Neural progenitor cell (in vitro differentiated cells): ENCODE measurements around the gene FLT3. TPM values are rescaled to one million over a fixed set of nuclear protein-coding genes. Genes with fewer than 3 reads are reported as not detected.
"Not testable (repeated sequence)": the region's sequence is repeated elsewhere in the genome, so short reads cannot be mapped to it uniquely, and the experiment has no call there.

Experiments used
- DNase-seq: peaks from one replicate; pipeline ENCODE4 v3.0.0-alpha.2; 2016; ENCODE audit warnings: low spot score
- H2AFZ ChIP-seq: fragments of 200-600 bp; sonication (generic); replicated peaks from 2 replicates; pipeline ENCODE4 v1.6.1; 2016; ENCODE audit warnings: antibody characterized with exemption
- H3F3A ChIP-seq: fragments of 200-600 bp; sonication (generic); 2 replicates; pipeline ENCODE4 v1.6.1; 2016; ENCODE audit warnings: antibody characterized with exemption, low read depth
- H3K27ac ChIP-seq: fragments of 200-600 bp; sonication (generic); 2 replicates; pipeline ENCODE4 v1.5.1; 2016; ENCODE audit warnings: mild to moderate bottlenecking
- H3K27me3 ChIP-seq: fragments of 200-600 bp; sonication (generic); 2 replicates; pipeline ENCODE4 v1.6.1; 2016; ENCODE audit warnings: mild to moderate bottlenecking, moderate library complexity
- H3K36me3 ChIP-seq: fragments of 200-600 bp; sonication (generic); 2 replicates; pipeline ENCODE4 v1.5.1; 2016
- H3K4me1 ChIP-seq: fragments of 200-600 bp; sonication (generic); 2 replicates; pipeline ENCODE4 v1.6.1; 2016; ENCODE audit warnings: mixed run types
- H3K4me2 ChIP-seq: fragments of 200-600 bp; sonication (generic); 2 replicates; pipeline ENCODE4 v1.6.1; 2016
- H3K4me3 ChIP-seq: fragments of 200-600 bp; sonication (generic); 2 replicates; pipeline ENCODE4 v1.5.1; 2016
- H3K79me2 ChIP-seq: fragments of 200-600 bp; sonication (generic); 2 replicates; pipeline ENCODE4 v1.6.1; 2016; ENCODE audit warnings: low read depth
- H3K9ac ChIP-seq: fragments of 200-600 bp; sonication (generic); 2 replicates; pipeline ENCODE4 v1.6.1; 2016
- H3K9me3 ChIP-seq: fragments of 200-600 bp; sonication (generic); 2 replicates; pipeline ENCODE4 v1.5.1; 2016; ENCODE audit warnings: low read depth
- H4K20me1 ChIP-seq: fragments of 200-600 bp; sonication (generic); 2 replicates; pipeline ENCODE4 v1.6.1; 2016; ENCODE audit warnings: low read depth
- H3K27ac Mint-ChIP-seq: 3 replicates; pipeline ENCODE4 v1.8.0; 2021; ENCODE audit warnings: mixed read lengths
- H3K27me3 Mint-ChIP-seq: 2 replicates; pipeline ENCODE4 v1.8.0; 2022; ENCODE audit warnings: low read depth, mild to moderate bottlenecking, inconsistent platforms, moderate library complexity, mixed read lengths; ENCODE audit not compliant: insufficient read depth
- H3K36me3 Mint-ChIP-seq: 3 replicates; pipeline ENCODE4 v1.8.0; 2021; ENCODE audit warnings: mixed read lengths
- H3K4me1 Mint-ChIP-seq: 3 replicates; pipeline ENCODE4 v1.8.0; 2021; ENCODE audit warnings: mixed read lengths
- H3K4me3 Mint-ChIP-seq: 3 replicates; pipeline ENCODE4 v1.8.0; 2021; ENCODE audit warnings: mild to moderate bottlenecking, moderate library complexity, mixed read lengths
- H3K9me3 Mint-ChIP-seq: 3 replicates; pipeline ENCODE4 v1.8.0; 2020; ENCODE audit warnings: mixed read lengths
- EZH2 ChIP-seq: fragments of 200-600 bp; sonication (generic); IDR thresholded peaks from 2 replicates; pipeline ENCODE4 v1.6.1; 2017; ENCODE audit warnings: antibody characterized with exemption, mild to moderate bottlenecking, moderate library complexity
- EZH2phosphoT487 ChIP-seq: fragments of 200-600 bp; sonication (generic); IDR thresholded peaks from 2 replicates; pipeline ENCODE4 v1.6.1; 2017; ENCODE audit warnings: antibody characterized with exemption
- total RNA-seq: library from RNA; depleted of rRNA; stranded (reverse); fragments of >200 nt; gene quantifications from 2 replicates; pipeline ENCODE4 v1.2.3, GENCODE V29; 2015; ENCODE audit warnings: low replicate concordance
- TF ChIP-seq, protein P1 (sequence below): fragments of 200-600 bp; sonication (generic); IDR thresholded peaks from 2 replicates; pipeline ENCODE4 v1.5.1; 2017; ENCODE audit warnings: antibody characterized with exemption, mild to moderate bottlenecking

FLT3 gene
- total RNA-seq, 1 donor from 2014 or later: 0.58 TPM

DNA sequence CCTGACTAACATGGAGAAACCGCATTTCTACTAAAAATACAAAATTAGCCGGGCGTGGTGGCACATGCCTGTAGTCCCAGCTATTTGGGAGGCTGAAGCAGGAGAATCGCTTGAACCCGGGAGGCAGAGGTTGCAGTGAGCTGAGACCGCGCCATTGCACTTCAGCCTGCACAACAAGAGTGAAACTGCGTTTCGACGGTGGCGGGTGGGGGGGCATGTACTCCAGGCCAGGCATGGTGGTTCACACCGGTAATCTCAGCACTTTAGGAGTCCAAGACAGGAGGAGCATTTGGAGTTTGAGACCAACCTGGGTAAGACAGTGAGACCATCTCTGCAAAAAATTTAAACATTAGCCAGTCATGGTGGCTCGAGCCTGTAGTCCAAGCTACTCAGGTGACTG, 136.2 kb downstream of the FLT3 start:
- H3K27me3 Mint-ChIP-seq: peaks cover 84% of the 10 kb centered on the region
- not testable (repeated sequence) for H3K79me2 ChIP-seq, H3K27ac Mint-ChIP-seq, H3K4me3 ChIP-seq, H3K4me2 ChIP-seq, H3K27ac ChIP-seq, H3K9me3 ChIP-seq, H3K4me3 Mint-ChIP-seq, DNase-seq, H3K36me3 Mint-ChIP-seq, H3K36me3 ChIP-seq, H3K9ac ChIP-seq, H3K9me3 Mint-ChIP-seq, H2AFZ ChIP-seq
- H4K20me1 ChIP-seq: peaks cover 99% of the 10 kb centered on the region
- peak; percentile 36 for TF ChIP-seq EZH2
- peaks cover 29% of the 10 kb centered on the region for H3K4me1 Mint-ChIP-seq
- H3K27me3 ChIP-seq: peaks cover 100% of the 10 kb centered on the region
- peaks cover 34% of the 10 kb centered on the region for H3F3A ChIP-seq
- H3K4me1 ChIP-seq: peaks cover 24% of the 10 kb centered on the region

DNA sequence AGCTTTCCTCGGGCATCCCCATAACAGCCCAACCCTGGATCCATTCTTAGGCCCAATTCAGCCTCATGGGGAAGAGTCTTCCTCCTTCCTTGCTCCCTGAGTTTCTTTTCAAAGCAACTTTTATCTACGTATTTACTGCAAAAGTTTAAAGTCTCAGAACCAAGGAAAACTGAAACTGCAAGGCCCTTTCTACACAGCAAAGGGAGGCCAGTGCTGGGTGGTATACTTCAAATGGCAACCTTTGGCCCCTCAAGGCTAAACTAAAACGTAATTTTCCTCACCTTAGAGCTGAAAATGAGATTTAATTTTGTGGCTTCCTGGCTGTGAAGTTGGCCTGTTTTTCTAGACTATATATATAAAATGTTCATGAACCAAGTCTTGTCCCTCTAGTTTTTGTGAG, 136.9 kb downstream of the FLT3 start:
- TF ChIP-seq EZH2 (peak; percentile 60), EZH2phosphoT487 (peak; percentile 17)
- TF ChIP-seq, protein P1, sequence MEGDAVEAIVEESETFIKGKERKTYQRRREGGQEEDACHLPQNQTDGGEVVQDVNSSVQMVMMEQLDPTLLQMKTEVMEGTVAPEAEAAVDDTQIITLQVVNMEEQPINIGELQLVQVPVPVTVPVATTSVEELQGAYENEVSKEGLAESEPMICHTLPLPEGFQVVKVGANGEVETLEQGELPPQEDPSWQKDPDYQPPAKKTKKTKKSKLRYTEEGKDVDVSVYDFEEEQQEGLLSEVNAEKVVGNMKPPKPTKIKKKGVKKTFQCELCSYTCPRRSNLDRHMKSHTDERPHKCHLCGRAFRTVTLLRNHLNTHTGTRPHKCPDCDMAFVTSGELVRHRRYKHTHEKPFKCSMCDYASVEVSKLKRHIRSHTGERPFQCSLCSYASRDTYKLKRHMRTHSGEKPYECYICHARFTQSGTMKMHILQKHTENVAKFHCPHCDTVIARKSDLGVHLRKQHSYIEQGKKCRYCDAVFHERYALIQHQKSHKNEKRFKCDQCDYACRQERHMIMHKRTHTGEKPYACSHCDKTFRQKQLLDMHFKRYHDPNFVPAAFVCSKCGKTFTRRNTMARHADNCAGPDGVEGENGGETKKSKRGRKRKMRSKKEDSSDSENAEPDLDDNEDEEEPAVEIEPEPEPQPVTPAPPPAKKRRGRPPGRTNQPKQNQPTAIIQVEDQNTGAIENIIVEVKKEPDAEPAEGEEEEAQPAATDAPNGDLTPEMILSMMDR: no peak
- Histone ChIP-seq H3K4me1 (peaks cover 19% of the 10 kb centered on the region), H3F3A (peaks cover 33% of the 10 kb centered on the region), H2AFZ (no peak overlapping the region), H3K9ac (no peak overlapping the region), H3K9me3 (no peaks in the 10 kb centered on the region), H4K20me1 (peaks cover 99% of the 10 kb centered on the region), H3K4me3 (no peak overlapping the region), H3K27ac (no peak overlapping the region), H3K36me3 (no peaks in the 10 kb centered on the region), H3K79me2 (no peaks in the 10 kb centered on the region), H3K4me2 (no peak overlapping the region), H3K27me3 (peaks cover 100% of the 10 kb centered on the region)
- no peak overlapping the region for H3K4me3 Mint-ChIP-seq
- DNase-seq: no peak
- no peaks in the 10 kb centered on the region for H3K36me3 Mint-ChIP-seq
- H3K27me3 Mint-ChIP-seq: peaks cover 89% of the 10 kb centered on the region
- H3K9me3 Mint-ChIP-seq: no peaks in the 10 kb centered on the region
- H3K4me1 Mint-ChIP-seq: peaks cover 27% of the 10 kb centered on the region
- no peak overlapping the region for H3K27ac Mint-ChIP-seq

DNA sequence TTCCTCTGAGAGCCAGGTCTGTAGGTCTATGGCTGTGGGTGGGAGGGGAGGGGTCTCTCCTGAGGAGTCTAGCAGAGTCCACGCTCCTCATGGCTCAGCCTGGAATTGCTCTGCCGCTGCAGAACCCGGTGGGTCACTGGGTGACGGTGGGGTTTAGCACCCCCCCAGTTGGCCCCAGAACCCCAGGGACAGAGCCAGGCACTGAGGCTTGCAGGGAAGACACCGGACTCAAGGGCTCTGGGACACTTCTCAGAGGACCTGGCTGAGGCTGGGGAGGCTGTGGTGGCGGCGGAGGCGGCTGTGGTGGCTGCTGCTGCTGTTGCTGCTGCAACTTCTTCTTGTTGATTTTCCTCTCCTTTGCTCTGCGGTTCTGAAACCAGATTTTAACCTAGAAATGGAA, 137.4 kb downstream of the FLT3 start:
- no peak overlapping the region for H3K27ac ChIP-seq
- no peak for DNase-seq
- H3K27me3 Mint-ChIP-seq: peaks cover 93% of the 10 kb centered on the region
- H4K20me1 ChIP-seq: peaks cover 99% of the 10 kb centered on the region
- peaks cover 27% of the 10 kb centered on the region for H3K4me1 Mint-ChIP-seq
- TF ChIP-seq EZH2phosphoT487 (peak; percentile 19), EZH2 (peak; percentile 20)
- TF ChIP-seq, protein P1: no peak
- H3K27ac Mint-ChIP-seq: no peak overlapping the region
- no peak overlapping the region for H2AFZ ChIP-seq
- H3K4me3 Mint-ChIP-seq: no peak overlapping the region
- H3K4me3 ChIP-seq: no peak overlapping the region
- no peaks in the 10 kb centered on the region for H3K36me3 ChIP-seq
- no peaks in the 10 kb centered on the region for H3K36me3 Mint-ChIP-seq
- no peaks in the 10 kb centered on the region for H3K9me3 ChIP-seq
- H3K79me2 ChIP-seq: no peaks in the 10 kb centered on the region
- no peaks in the 10 kb centered on the region for H3K9me3 Mint-ChIP-seq
- peaks cover 33% of the 10 kb centered on the region for H3F3A ChIP-seq
- peaks cover 15% of the 10 kb centered on the region for H3K4me1 ChIP-seq
- H3K9ac ChIP-seq: no peak overlapping the region
- no peak overlapping the region for H3K4me2 ChIP-seq
- peaks cover 100% of the 10 kb centered on the region for H3K27me3 ChIP-seq

DNA sequence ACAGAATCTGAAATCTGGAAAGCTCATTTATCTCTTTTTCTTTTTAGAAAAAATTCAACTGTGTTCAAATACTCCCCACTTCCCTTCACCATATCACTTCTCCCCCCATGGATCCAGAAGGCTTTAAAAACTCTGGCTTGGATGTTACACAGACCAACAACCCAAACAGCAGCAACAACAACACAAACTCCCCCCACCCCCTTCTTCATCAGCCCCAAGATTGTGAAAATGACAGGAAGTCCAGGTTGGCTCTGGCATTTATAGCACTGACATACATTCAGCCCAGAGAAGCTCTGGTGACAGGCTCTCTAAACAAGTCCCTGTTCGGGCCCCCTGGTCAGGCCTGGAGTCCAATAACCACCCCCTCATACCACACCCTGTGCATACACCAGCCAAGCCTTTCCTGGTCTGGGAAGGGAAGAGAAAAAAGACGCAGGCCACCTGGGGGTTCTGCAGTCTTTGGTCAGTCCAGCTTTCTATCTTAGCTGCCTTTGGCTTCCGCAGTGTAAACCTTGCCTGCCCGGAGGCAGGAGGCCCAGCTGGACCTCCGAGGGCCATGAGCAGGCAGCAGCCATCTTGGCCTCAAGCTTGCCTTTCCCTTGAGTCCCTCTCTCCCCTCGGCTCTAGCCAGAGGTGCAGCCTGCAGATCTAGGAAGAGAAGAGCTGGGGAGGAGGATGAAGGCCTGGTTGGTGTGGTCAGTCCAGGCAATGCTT, 138.1 kb downstream of the FLT3 start:
- H3F3A ChIP-seq: peaks cover 33% of the 10 kb centered on the region
- H3K27ac ChIP-seq: no peak overlapping the region
- Mint-ChIP-seq H3K9me3 (no peaks in the 10 kb centered on the region), H3K36me3 (no peaks in the 10 kb centered on the region), H3K4me1 (peaks cover 20% of the 10 kb centered on the region), H3K4me3 (peak overlapping the region; percentile 37), H3K27ac (no peak overlapping the region), H3K27me3 (peaks cover 91% of the 10 kb centered on the region)
- H3K79me2 ChIP-seq: no peaks in the 10 kb centered on the region
- H3K36me3 ChIP-seq: no peaks in the 10 kb centered on the region
- no peak overlapping the region for H2AFZ ChIP-seq
- H3K4me3 ChIP-seq: no peak overlapping the region
- H3K4me1 ChIP-seq: peaks cover 15% of the 10 kb centered on the region
- peaks cover 96% of the 10 kb centered on the region for H4K20me1 ChIP-seq
- DNase-seq: peak; percentile 45
- no peak overlapping the region for H3K9ac ChIP-seq
- H3K27me3 ChIP-seq: peaks cover 100% of the 10 kb centered on the region
- peak; percentile 26 for TF ChIP-seq EZH2phosphoT487
- TF ChIP-seq, protein P1: no peak
- no peak overlapping the region for H3K4me2 ChIP-seq
- no peaks in the 10 kb centered on the region for H3K9me3 ChIP-seq
